GM23338 (cell line): ENCODE results near the gene DPYSL3.

Source experiments
- CREB1 ChIP-seq: fragments of 250-450 bp; sonication (Bioruptor Pico); IDR thresholded peaks from 2 replicates; pipeline ENCODE4 v1.5.0; 2020; ENCODE audit warnings: low read depth, mild to moderate bottlenecking, moderate library complexity
- CTCF ChIP-seq, 2 experiments: fragments of 200-600 bp in 1 of 2; sonication (generic) in 1 of 2; conservative IDR thresholded peaks; 2 replicates each; pipeline versions ENCODE4 v1.5.1 to v1.6.1; 2016 to 2017; ENCODE audit warnings: antibody characterized with exemption in 2 of 2, low read depth in 2 of 2, mild to moderate bottlenecking in 2 of 2, moderate library complexity in 1 of 2
- EZH2 ChIP-seq: fragments of 200-600 bp; sonication (generic); IDR thresholded peaks from one replicate; pipeline ENCODE4 v1.8.0; 2017; ENCODE audit warnings: antibody characterized with exemption, mild to moderate bottlenecking, low read depth; ENCODE audit not compliant: unreplicated experiment
- EZH2phosphoT487 ChIP-seq: fragments of 200-600 bp; sonication (generic); IDR thresholded peaks from one replicate; pipeline ENCODE4 v1.8.1; 2018; ENCODE audit warnings: antibody characterized with exemption; ENCODE audit not compliant: unreplicated experiment
- JUNB ChIP-seq: IDR thresholded peaks from one replicate; pipeline ENCODE4 v1.6.1; 2016; ENCODE audit warnings: antibody characterized with exemption; ENCODE audit not compliant: unreplicated experiment
- POLR2AphosphoS5 ChIP-seq: IDR thresholded peaks from 2 replicates; pipeline ENCODE4 v1.6.1; 2016; ENCODE audit warnings: antibody characterized with exemption, low read depth
- STAT1 ChIP-seq: IDR thresholded peaks from one replicate; pipeline ENCODE4 v1.6.1; 2016; ENCODE audit warnings: antibody characterized with exemption; ENCODE audit not compliant: unreplicated experiment

GRCh38 chr5:147504535-147504934, 5.3 kb downstream of the DPYSL3 start:
- TF ChIP-seq CTCF (conservative IDR thresholded peaks at IDR 0.05; ENCODE audit: low read depth in 2 of 2) (no peak), CREB1 (CRISPR knock-in tag) (no peak), POLR2AphosphoS5 (no peak), EZH2 (no peak), STAT1 (no peak), EZH2phosphoT487 (no peak), JUNB (no peak)
